HG02884 (cell line): Measurements from ENCODE around the gene TTC32.

Experiments used
- ATAC-seq: cut with Tn5 transposase; IDR thresholded peaks from one replicate; pipeline ENCODE4 v1.9.1; 2021; ENCODE audit warnings: mild to moderate bottlenecking, moderate library complexity; ENCODE audit not compliant: unreplicated experiment

TTC32 gene

GRCh38 chr2:19854596-19855541, 46.9 kb downstream of the TTC32 start:
- ATAC-seq: no peak

GRCh38 chr2:19851116-19851695, 50.6 kb downstream of the TTC32 start:
- no peak for ATAC-seq

DNA sequence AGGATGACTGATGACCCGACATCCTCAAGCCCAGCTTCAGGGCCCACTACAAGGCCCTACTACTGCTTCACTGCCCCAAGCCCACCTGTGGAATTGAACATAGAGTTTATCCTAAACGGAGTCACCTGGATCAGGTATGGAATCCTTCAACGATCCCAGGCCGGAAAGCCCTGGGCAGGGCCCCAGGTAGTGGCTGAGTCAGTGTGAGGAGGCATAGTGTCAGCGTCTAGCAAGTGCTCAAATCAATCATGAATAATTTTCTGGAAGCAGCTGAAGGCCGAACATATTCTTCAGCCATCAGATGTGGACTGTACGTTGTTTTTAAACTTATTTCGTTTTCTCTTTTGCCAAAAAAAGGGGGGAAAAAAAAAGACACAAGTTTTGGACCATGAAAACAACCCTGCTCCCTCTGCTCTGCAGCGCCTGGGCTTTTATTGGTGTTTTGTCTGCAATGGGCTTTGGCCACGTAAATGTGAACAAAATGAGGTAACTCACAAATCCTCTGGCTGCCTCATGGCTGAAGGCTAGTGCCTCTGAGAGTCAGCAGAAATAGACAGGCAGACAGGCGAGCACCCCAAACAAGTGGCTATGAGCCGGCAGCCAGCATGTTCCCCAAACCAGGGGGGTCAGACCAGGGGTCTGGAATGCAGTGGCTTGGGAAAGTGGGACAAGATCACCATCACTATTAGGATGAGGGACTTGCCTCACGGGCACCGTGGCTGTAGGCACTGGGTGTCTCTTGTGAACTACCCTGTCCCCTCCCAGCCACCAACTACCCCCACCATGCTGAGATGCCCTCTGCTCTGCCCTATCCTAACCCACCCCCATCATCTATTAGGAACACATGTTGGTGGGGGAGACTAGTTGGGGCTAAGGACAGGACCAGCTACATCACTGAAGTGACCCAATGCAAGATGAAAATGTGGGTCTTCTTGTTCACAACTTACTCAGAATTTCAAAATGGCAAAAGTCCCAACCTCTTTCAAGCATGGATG, 51.4 kb downstream of the TTC32 start:
- ATAC-seq: no peak

DNA sequence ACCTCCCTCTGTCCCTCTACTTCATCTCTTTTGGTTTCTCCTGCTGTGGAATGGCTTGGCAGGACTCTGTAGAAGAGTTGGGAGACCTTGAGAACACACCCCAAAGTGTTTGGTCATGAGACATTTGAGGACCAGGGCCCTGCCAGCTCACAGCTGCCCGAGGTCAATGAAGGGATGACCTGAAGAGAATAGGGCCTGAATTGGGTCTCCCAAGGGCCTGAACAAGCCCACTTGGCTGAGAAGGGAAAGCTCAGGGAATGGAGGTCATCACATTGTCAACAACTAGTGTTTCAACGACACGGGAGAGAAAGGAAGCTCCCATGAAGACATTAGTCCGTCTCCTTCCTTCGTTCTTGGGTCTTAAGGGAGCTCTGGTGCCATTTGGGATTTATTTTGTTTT, 52.8 kb downstream of the TTC32 start:
- ATAC-seq: no peak

DNA sequence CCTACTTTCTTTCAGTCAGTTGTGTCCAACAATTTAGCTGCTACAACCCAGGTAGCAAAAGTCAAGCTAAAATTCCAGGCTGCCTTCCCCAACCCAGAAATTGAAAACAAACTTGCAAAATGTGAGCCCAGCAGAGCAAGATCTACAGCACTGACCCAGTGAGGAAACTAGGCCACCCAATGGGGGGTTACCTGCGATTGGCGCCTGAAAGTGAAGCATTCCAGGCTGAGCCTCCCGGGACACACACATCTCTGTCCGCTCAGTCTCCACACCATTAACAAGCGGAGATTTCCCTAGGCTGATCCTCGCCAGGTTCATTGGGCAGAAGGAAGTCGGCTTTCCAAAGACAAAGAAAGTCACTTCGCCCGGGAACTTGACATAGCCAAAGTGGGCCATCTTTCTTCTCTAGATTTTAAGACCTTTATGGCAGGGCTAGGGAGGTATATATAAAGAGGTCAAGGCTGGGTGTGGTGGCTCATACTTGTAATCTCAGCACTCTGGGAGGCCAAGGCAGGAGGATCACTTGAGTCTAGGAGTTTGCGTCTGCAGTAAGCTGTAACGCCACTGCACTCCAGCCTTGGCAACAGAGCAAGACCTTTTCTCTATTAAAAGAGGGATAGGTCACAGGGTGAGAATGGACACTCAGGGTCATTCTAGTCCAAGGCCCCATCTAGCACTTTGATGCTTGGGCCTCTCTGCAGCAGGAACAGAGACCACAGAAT, 53.6 kb downstream of the TTC32 start:
- no peak for ATAC-seq

GRCh38 chr2:19847486-19847885, 54.3 kb downstream of the TTC32 start:
- no peak for ATAC-seq
